A549 (cell line): Measurements from ENCODE around the gene LRRC45. TPM values are rescaled to one million over a fixed set of nuclear protein-coding genes. Genes with fewer than 3 reads are reported as not detected.

Source experiments
- ATAC-seq, 2 experiments: fragments of 200-7000 bp in 1 of 2; fragments of >200 bp in 1 of 2; cut with Nextera tagmentation in 1 of 2; cut with Tn5 transposase in 1 of 2; 3 replicates each; pipeline versions ENCODE4 v1.8.0 to v1.9.1; 2018 to 2020; ENCODE audit warnings: mild to moderate bottlenecking in 1 of 2, moderate library complexity in 1 of 2
- CTCF ChIA-PET: fragments of 300-600 bp; sonication (Branson Sonifier 250); formaldehyde crosslinking; extraction: SDS; loops from one replicate; lab custom pipeline; 2021; ENCODE audit warnings: antibody characterized with exemption, inconsistent platforms; lab: Yijun Ruan, JAX
- POLR2A ChIA-PET: fragments of 350-600 bp; formaldehyde crosslinking; extraction: SDS; loops from one replicate; lab custom pipeline; 2021; ENCODE audit warnings: antibody characterized with exemption, inconsistent platforms; lab: Yijun Ruan, JAX
- DNase-seq, 2 experiments: peaks; one replicate each; pipeline versions ENCODE4 v3.0.0 to v3.0.0-alpha.2; 2011 to 2016; ENCODE audit warnings: low read depth in 1 of 2, low spot score in 1 of 2
- FAIRE-seq: peaks from 2 replicates; lab custom pipeline; 2011; peaks lifted over from hg19 to GRCh38; lab: Jason Lieb, UNC
- H3K27ac ChIP-seq, 2 experiments: fragments of >200 bp; sonication (Bioruptor Twin); formaldehyde crosslinking; 3 replicates each; pipeline ENCODE4 v1.5.1; 2016 to 2017
- H3K4me1 ChIP-seq: fragments of >200 bp; sonication (Bioruptor Twin); formaldehyde crosslinking; 3 replicates; pipeline ENCODE4 v1.6.1; 2016
- H3K4me2 ChIP-seq: fragments of >200 bp; sonication (Bioruptor Twin); formaldehyde crosslinking; 3 replicates; pipeline ENCODE4 v1.6.1; 2016
- H3K4me3 ChIP-seq: fragments of >200 bp; sonication (Bioruptor Twin); formaldehyde crosslinking; 3 replicates; pipeline ENCODE4 v1.5.1; 2016
- H3K9me3 ChIP-seq: fragments of >200 bp; sonication (Bioruptor Twin); formaldehyde crosslinking; 3 replicates; pipeline ENCODE4 v1.6.1; 2016
- ATOH8 ChIP-seq: fragments of 250-450 bp; sonication (Bioruptor Pico); IDR thresholded peaks from 2 replicates; pipeline ENCODE4 v1.5.0; 2020; ENCODE audit warnings: low read depth, mild to moderate bottlenecking, moderate library complexity
- BCL3 ChIP-seq: fragments of >200 bp; sonication (Bioruptor Twin); formaldehyde crosslinking; IDR thresholded peaks from 3 replicates; pipeline ENCODE4 v1.6.1; 2016
- BHLHE40 ChIP-seq: IDR thresholded peaks from 2 replicates; pipeline ENCODE4 v1.6.1; 2012; ENCODE audit warnings: low read depth, low read length, inconsistent platforms
- CBX2 ChIP-seq: fragments of 200-600 bp; sonication (generic); IDR thresholded peaks from 2 replicates; pipeline ENCODE4 v1.6.1; 2016; ENCODE audit warnings: low read depth, mild to moderate bottlenecking, borderline replicate concordance
- CBX8 ChIP-seq: fragments of 200-600 bp; sonication (generic); IDR thresholded peaks from 2 replicates; pipeline ENCODE4 v1.6.1; 2016
- CEBPB ChIP-seq, 2 experiments: fragments of >200 bp in 1 of 2; sonication (Bioruptor Twin) in 1 of 2; formaldehyde crosslinking in 1 of 2; IDR thresholded peaks; 2 replicates each; pipeline ENCODE4 v1.6.1; 2012 to 2016
- CHD2 ChIP-seq: fragments of 150-350 bp; IDR thresholded peaks from 2 replicates; pipeline ENCODE4 v1.6.1; 2014; ENCODE audit warnings: low read length; ENCODE audit not compliant: partially characterized antibody
- CHD4 ChIP-seq: fragments of 200-600 bp; sonication (generic); IDR thresholded peaks from 2 replicates; pipeline ENCODE4 v1.6.1; 2016; ENCODE audit warnings: antibody characterized with exemption, mild to moderate bottlenecking, borderline replicate concordance
- CTCF ChIP-seq: fragments of >200 bp; sonication (Bioruptor Twin); formaldehyde crosslinking; IDR thresholded peaks from 3 replicates; pipeline ENCODE4 v1.5.1; 2016
- FOSB ChIP-seq: fragments of 250-450 bp; sonication (Bioruptor Pico); IDR thresholded peaks from 2 replicates; pipeline ENCODE4 v1.5.0; 2020; ENCODE audit warnings: mild to moderate bottlenecking, moderate library complexity
- HDAC2 ChIP-seq: fragments of 200-600 bp; sonication (generic); IDR thresholded peaks from 2 replicates; pipeline ENCODE4 v1.6.1; 2016
- HES2 ChIP-seq: fragments of >200 bp; sonication (Bioruptor Twin); formaldehyde crosslinking; IDR thresholded peaks from 2 replicates; pipeline ENCODE4 v1.6.1; 2016
- HEYL ChIP-seq: fragments of 250-450 bp; sonication (Bioruptor Pico); IDR thresholded peaks from 2 replicates; pipeline ENCODE4 v1.8.0; 2021; ENCODE audit warnings: mild to moderate bottlenecking, moderate library complexity
- HMGXB4 ChIP-seq: fragments of 250-450 bp; sonication (Bioruptor Pico); IDR thresholded peaks from 2 replicates; pipeline ENCODE4 v1.5.0; 2021; ENCODE audit warnings: mild to moderate bottlenecking, moderate library complexity, borderline replicate concordance
- HOXA7 ChIP-seq: fragments of 250-450 bp; sonication (Bioruptor Pico); IDR thresholded peaks from 2 replicates; pipeline ENCODE4 v1.5.0; 2020; ENCODE audit warnings: mild to moderate bottlenecking, moderate library complexity
- HOXB5 ChIP-seq: fragments of 250-450 bp; sonication (Bioruptor Pico); IDR thresholded peaks from 2 replicates; pipeline ENCODE4 v1.5.0; 2020; ENCODE audit warnings: mild to moderate bottlenecking, moderate library complexity
- JUNB ChIP-seq: fragments of >200 bp; sonication (Bioruptor Twin); formaldehyde crosslinking; IDR thresholded peaks from 2 replicates; pipeline ENCODE4 v1.6.1; 2016
- KDM5A ChIP-seq: fragments of 200-600 bp; sonication (generic); IDR thresholded peaks from 2 replicates; pipeline ENCODE4 v1.6.1; 2016; ENCODE audit warnings: antibody characterized with exemption, mild to moderate bottlenecking
- MAX ChIP-seq: IDR thresholded peaks from 2 replicates; pipeline ENCODE4 v1.6.1; 2012
- MAZ ChIP-seq: fragments of 150-350 bp; IDR thresholded peaks from 2 replicates; pipeline ENCODE4 v1.6.1; 2014; ENCODE audit warnings: antibody characterized with exemption, low read depth, low read length, borderline replicate concordance
- NFE2L2 ChIP-seq: fragments of 150-350 bp; conservative IDR thresholded peaks from 2 replicates; pipeline ENCODE4 v1.6.1; 2014; ENCODE audit warnings: low read length
- NPAS2 ChIP-seq: fragments of 250-450 bp; sonication (Bioruptor Pico); IDR thresholded peaks from 2 replicates; pipeline ENCODE4 v1.8.0; 2022; ENCODE audit warnings: mild to moderate bottlenecking, moderate library complexity, borderline replicate concordance
- POLR2A ChIP-seq: IDR thresholded peaks from 2 replicates; pipeline ENCODE4 v1.6.1; 2012; ENCODE audit warnings: mild to moderate bottlenecking, low read length
- RCOR1 ChIP-seq: fragments of 150-350 bp; IDR thresholded peaks from 2 replicates; pipeline ENCODE4 v1.6.1; 2014; ENCODE audit warnings: antibody characterized with exemption, low read length, low read depth
- RNF2 ChIP-seq: fragments of 200-600 bp; sonication (generic); IDR thresholded peaks from 2 replicates; pipeline ENCODE4 v1.6.1; 2016; ENCODE audit warnings: low read depth, mild to moderate bottlenecking, antibody characterized with exemption, moderate library complexity, borderline replicate concordance
- SMC3 ChIP-seq: fragments of >200 bp; sonication (Bioruptor Twin); formaldehyde crosslinking; IDR thresholded peaks from 3 replicates; pipeline ENCODE4 v1.6.1; 2018; ENCODE audit warnings: inconsistent platforms
- USF2 ChIP-seq: fragments of 450-650 bp; IDR thresholded peaks from 2 replicates; pipeline ENCODE4 v1.6.1; 2014; ENCODE audit warnings: antibody characterized with exemption
- ZC3H11A ChIP-seq: fragments of 450-650 bp; IDR thresholded peaks from 2 replicates; pipeline ENCODE4 v1.6.1; 2014; ENCODE audit warnings: antibody characterized with exemption, mild to moderate bottlenecking
- ZSCAN20 ChIP-seq: fragments of 250-450 bp; sonication (Bioruptor Pico); IDR thresholded peaks from 2 replicates; pipeline ENCODE4 v1.8.0; 2022; ENCODE audit warnings: mild to moderate bottlenecking, moderate library complexity
- WGBS: methylation state at CpG from one replicate; pipeline ENCODE4 v1.1.6; 2017; ENCODE audit errors: missing lambda C conversion rate; 5-methylcytosine and 5-hydroxymethylcytosine counted together
- polyA plus RNA-seq, 4 experiments: library from polyadenylated mRNA; depleted of rRNA in 3 of 4; stranded (reverse); fragments of >200 nt; fragmentation: RNase III in 1 of 4; extraction: RNeasy Plus Mini Kit Qiagen cat#74134 plus additional on column Dnase treatment in 1 of 4; gene quantifications; 2 replicates in 3 of 4; 3 replicates in 1 of 4; pipeline ENCODE4 v1.2.3, GENCODE V29; 2011 to 2017

The LRRC45 gene
- polyA plus RNA-seq, 2 of the 4 experiments (the other 2 are of a cell fraction) = 6.4 to 24.5 TPM

GRCh38 chr17:82036634-82037091 lies 13.6 kb downstream of the LRRC45 start:
- DNase-seq (no peak), FAIRE-seq (no peak), ATAC-seq (peak; percentile 0 to 14; a peak in 3 of 6 replicates)
- ChIA-PET POLR2A (interaction anchor here (1.4 kb wide), 1 partner anchor 8 kb away, joined by 12 read pairs; no protein-coding TSS in a partner anchor), CTCF (interaction anchor here (1.0 to 4.2 kb wide), 8 partner anchors 9 to 118 kb away, joined by 5 to 28 read pairs (median 10); partner anchors contain the start of genes DUS1L, FASN and NOTUM)
- Histone ChIP-seq H3K4me3 (peak overlapping the region; percentile 52), H3K9me3 (no peaks in the 10 kb centered on the region), H3K4me2 (peak overlapping the region; percentile 83), H3K4me1 (peaks cover 13% of the 10 kb centered on the region; the same call in 2 of the 3 replicates), H3K27ac (peak overlapping the region; percentile 72 to 89)
- TF ChIP-seq USF2 (no peak), ATOH8 (no peak), RNF2 (peak; percentile 55; the same call in 1 of the 2 replicates), HOXA7 (CRISPR knock-in tag) (no peak), ZSCAN20 (no peak)
- 69% methylated on average over 14 of the region's 23 CpGs for WGBS

- ChIA-PET CTCF (interaction anchor here (0.6 to 4.4 kb wide), 39 partner anchors 9 to 199 kb away, joined by 3 to 59 read pairs (median 4); partner anchors contain the start of genes CENPX, DUS1L, GPS1 and LRRC45), POLR2A (interaction anchor here (0.6 to 1.4 kb wide), 14 partner anchors 9 to 169 kb away, joined by 3 to 38 read pairs (median 4); partner anchors contain the start of genes CENPX, FASN, GPS1 and LRRC45)
- peaks cover 9% of the 10 kb centered on the region; the same call in 2 of the 3 replicates for H3K4me1 ChIP-seq
- peak within 1 kb of the TSS; percentile 72 to 89 for H3K27ac ChIP-seq
- FAIRE-seq (peak; percentile 80), DNase-seq (peak; percentile 99), ATAC-seq (peak; percentile 89 to 96)
- no peaks in the 10 kb centered on the region for H3K9me3 ChIP-seq
- peak within 1 kb of the TSS; percentile 83 for H3K4me2 ChIP-seq
- peak within 1 kb of the TSS; percentile 52 for H3K4me3 ChIP-seq
- under 1% methylated on average over 23 of the region's 92 CpGs for WGBS
- no peak for TF ChIP-seq CBX8
- no peak for TF ChIP-seq FOSB
- peak; percentile 89 for TF ChIP-seq MAX
- no peak for TF ChIP-seq MAZ
- TF ChIP-seq CBX2 = no peak
- no peak for TF ChIP-seq HDAC2
- peak; percentile 84 for TF ChIP-seq POLR2A
- no peak for TF ChIP-seq KDM5A
- peak; percentile 52 for TF ChIP-seq BHLHE40
- peak; percentile 72 for TF ChIP-seq SMC3
- TF ChIP-seq RCOR1 = no peak
- no peak for TF ChIP-seq ZC3H11A
- no peak for TF ChIP-seq CHD2
- TF ChIP-seq CTCF = peak; percentile 89
- TF ChIP-seq NFE2L2 = no peak
- TF ChIP-seq NPAS2 (CRISPR knock-in tag) = no peak
- TF ChIP-seq HEYL (CRISPR knock-in tag) = no peak
- TF ChIP-seq HES2 = no peak
- no peak; the same call in 1 of the 2 replicates for TF ChIP-seq HMGXB4 (CRISPR knock-in tag)
- no peak for TF ChIP-seq CHD4
- no peak for TF ChIP-seq HOXA7 (CRISPR knock-in tag)
- peak; percentile 84; the same call in 2 of the 3 replicates for TF ChIP-seq BCL3
- TF ChIP-seq JUNB = no peak
- no peak for TF ChIP-seq CEBPB (IDR thresholded peaks at IDR 0.05)
- no peak for TF ChIP-seq HOXB5 (CRISPR knock-in tag)
Measured at GRCh38 chr17:82037092-82037888, 14.2 kb downstream of the LRRC45 start, which contains the start of gene DCXR. DCXR (minus strand) TSS chr17:82037697; CDS start chr17:82037682, 15 bp downstream.
